Neural cell (in vitro differentiated cells): Measurements from ENCODE around the gene NPW.

Experiments used
- CTCF ChIP-seq: fragments of 450-650 bp; IDR thresholded peaks from 2 replicates; pipeline ENCODE4 v1.5.1; 2014; ENCODE audit warnings: antibody characterized with exemption, mild to moderate bottlenecking, moderate library complexity; ENCODE audit not compliant: poor library complexity, severe bottlenecking
- EP300 ChIP-seq: fragments of 450-650 bp; conservative IDR thresholded peaks from 2 replicates; pipeline ENCODE4 v1.6.1; 2014; ENCODE audit warnings: antibody characterized with exemption, mild to moderate bottlenecking, moderate library complexity; ENCODE audit not compliant: poor library complexity, severe bottlenecking
- POLR2AphosphoS5 ChIP-seq: IDR thresholded peaks from 2 replicates; pipeline ENCODE4 v1.6.1; 2012
- REST ChIP-seq: IDR thresholded peaks from 2 replicates; pipeline ENCODE4 v1.6.1; 2012; ENCODE audit warnings: borderline replicate concordance
- SMC3 ChIP-seq: fragments of 450-650 bp; conservative IDR thresholded peaks from 2 replicates; pipeline ENCODE4 v1.6.1; 2014; ENCODE audit warnings: antibody characterized with exemption, mild to moderate bottlenecking, moderate library complexity; ENCODE audit not compliant: poor library complexity

GRCh38 chr16:2015117-2015946 lies 4.3 kb upstream of the NPW start:
- TF ChIP-seq CTCF (no peak), POLR2AphosphoS5 (no peak), EP300 (no peak), REST (no peak), SMC3 (no peak)
